Effector CD8-positive, alpha-beta T cell (primary cell): Measurements from ENCODE around the gene ERICH3.

Experiments
- DNase-seq: peaks from one replicate; lab custom pipeline; 2025; lab: John Stamatoyannopoulos, UW
- total RNA-seq, 4 experiments: gene quantifications; one replicate each; lab custom pipeline; 2026; lab: John Stamatoyannopoulos, UW

The ERICH3 gene
- 0 to 0.18 (median 0.09) reads per million in 4 experiments for total RNA-seq

DNA sequence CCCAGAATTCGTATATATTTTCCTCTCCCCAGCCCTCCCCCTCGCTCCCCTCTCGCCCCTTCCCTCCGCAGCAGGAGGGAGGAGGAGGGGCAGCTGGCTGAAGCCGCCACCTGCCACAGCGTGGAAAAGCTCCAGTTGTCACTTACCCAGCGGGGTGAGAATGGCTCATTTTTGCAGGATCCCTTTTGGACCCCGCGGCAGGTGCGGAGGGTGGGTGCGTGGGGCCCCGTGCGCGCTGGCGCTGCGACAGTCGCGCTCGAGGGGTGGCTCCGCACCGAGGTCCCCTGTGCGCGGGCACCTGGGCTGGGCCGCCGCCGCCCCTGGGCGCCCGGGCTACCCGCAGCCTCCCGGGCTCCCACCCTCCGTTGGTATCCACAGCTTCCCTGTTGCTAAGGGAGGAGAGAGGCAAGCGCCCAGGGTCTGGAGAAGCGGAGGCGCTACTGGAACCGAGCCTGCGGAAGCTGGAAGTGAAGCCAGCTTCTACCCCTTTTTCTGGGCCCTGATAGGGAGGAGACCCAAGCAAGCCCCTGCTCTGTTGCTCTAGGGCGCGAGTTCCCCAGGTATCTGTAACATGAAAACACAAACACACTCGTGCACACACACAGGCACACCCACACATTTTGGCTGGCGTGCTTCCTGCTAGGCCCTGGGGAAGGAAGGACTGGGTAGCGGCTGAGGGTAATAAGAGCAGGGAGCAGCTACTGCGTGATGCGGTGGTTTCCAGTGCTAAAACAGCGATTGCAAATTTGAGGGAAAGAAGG, at the start of gene ERICH3:
Gene ERICH3, minus strand, starts transcription at position 442 of the 761 bp plus-strand sequence. Its CDS starts 273 bp downstream, at position 169.
- DNase-seq = no peak

DNA sequence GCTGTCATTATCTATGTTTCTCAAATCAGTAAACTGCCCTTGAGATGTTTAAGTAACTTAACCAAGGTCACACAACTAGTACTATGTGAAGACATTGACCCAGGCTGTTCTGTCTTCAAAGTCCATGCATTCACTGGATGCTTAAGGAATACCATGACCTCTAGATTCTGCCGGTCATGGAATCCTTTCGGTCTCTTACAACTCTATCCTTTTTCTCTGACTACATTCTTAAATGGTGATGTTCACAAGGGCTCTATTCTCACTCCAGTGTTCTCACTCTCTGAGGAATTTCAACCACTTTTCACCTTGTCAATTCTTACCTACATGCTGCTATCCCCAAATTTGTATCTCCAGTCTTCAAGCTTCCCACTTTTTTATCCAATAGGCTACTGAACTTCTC, 44.0 kb upstream of the ERICH3 start:
- no peak for DNase-seq

DNA sequence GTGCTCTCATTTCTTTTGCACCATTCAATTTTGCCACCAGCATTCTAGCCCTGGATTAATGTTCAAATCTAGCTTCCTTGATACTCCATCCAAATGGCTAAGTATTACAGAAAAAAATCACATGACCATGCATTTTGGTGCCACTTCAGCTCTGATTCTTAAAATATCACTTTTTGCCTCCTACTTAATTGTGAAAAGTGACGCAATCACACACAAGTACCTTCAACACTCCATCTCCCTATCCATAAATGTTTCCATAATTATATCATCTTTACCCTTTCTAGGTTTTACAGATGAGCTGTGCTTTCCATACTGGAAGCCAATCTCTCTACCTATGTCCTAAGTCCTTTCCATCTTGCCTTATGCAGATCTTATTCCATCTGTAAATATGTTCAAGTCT, 43.2 kb upstream of the ERICH3 start:
- DNase-seq = no peak

DNA sequence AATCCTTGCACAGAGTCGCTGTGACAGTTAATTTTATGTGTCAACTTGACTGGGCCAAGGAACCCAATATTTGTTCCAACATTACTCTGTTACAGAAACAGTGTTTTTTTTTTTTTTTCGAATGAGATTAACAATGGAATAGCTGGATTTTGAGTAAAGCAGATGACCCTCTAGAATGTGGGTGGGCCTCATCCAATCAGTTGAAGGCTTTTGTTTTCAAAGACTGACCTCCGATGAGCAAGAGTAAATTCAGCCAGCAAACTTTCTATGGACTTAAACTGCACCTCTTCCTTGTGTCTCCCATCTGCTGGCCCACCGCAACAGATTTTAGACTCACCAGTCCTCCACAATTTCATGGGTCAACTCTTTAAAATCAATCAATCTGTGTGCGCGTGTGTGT, 42.2 kb upstream of the ERICH3 start:
- no peak for DNase-seq

GRCh38 chr1:74715236-74715502, 41.6 kb upstream of the ERICH3 start:
- DNase-seq = no peak

GRCh38 chr1:74714429-74715235, 41.0 kb upstream of the ERICH3 start:
- DNase-seq = no peak

- DNase-seq = no peak
Observed at GRCh38 chr1:74713849-74714248, 40.3 kb upstream of the ERICH3 start.

GRCh38 chr1:74712881-74713280, 39.3 kb upstream of the ERICH3 start:
- no peak for DNase-seq

- DNase-seq = no peak
Observed at GRCh38 chr1:74703386-74704182, 30.0 kb upstream of the ERICH3 start.

DNA sequence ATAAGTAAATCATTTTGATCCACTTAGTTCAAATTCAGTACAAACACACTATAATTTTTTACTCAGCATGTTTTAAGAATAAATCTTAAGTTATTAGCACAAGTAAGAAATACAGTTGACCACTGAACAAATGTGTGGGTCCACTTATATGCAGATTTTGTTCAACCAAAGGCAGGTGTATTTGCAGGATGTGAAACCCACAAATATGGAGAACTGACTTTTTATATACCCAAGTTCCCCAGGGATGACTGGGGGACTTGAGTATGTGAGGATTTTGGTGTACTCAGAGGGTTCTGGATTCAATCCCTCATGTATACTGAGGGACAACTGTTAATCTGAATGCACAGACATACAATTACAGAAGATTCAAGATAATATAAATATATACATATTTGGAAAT, 25.7 kb upstream of the ERICH3 start:
- no peak for DNase-seq

DNA sequence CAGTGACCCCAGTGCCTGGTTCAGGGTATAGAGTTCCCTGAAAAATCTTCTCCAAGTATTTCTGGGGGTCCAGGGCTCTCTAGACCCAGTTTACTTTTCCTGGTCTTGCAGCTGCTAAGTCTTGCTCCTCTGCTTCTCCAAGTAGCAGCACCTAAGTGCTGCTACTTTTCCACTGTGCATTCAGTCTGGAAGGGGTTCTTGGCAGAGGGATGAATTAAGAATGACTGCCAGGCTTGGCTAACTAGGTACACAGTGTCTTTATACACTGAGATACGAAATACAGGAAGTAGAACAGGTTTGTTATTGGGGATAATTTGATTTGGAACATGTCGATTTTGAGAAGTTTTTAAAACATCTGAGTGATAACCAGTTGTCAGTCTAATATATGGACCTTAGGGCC, 24.2 kb upstream of the ERICH3 start:
- no peak for DNase-seq

DNA sequence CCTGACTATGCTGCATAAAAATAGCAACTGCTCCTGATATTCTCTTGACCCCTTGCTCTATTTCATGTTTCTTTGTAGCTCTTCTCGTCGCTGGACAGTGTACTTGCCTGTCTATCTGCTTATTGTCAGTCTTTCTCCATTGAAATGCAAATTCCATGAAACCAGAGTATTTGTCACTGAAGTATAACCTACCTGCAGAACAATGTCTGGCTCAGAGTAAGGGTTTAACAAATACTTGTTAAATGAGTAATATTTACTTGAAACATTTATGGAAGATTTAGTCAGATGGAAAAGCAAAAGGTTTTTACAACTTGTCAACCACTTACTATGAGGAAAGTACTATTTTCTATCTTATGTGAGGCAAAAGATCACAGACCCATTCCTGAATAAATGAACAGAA, 19.9 kb upstream of the ERICH3 start:
- no peak for DNase-seq

GRCh38 chr1:74690909-74691308, 17.3 kb upstream of the ERICH3 start:
- no peak for DNase-seq

GRCh38 chr1:74690364-74690696, 16.7 kb upstream of the ERICH3 start:
- DNase-seq = no peak

DNA sequence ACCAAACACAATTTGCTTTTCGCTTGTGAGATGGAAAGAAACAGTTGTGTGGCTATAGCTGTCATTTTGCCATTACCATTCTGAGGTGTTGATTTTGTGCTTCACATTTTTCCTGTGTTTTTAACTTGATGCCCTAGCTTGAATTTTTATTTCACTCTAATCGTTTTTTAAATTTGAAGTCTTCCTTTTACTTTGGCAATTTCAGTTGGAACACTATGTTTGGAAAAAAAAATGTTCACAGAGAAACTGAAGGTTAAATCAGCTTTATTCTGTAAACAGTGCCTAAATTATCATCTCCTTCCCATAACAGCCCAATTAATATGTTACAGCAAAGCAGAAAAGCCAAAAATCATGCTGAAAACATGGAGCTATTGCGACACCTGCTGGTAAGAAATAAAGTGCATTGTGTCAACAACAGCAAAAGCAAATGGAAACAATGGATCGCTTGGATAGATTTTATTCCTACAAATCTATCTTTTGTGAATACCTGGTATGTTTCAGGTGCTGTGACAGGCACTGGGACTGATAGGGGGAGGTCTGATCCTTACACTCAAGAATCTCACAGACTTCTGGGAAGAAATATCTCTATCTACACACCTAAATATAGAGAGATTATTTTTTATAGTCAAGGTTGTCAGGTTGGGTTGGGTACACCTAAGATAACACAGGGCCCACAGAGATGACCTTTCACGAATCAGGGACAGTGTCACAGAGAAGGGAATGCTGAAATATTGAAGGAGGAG, 16.2 kb upstream of the ERICH3 start:
- DNase-seq = no peak

- DNase-seq = no peak
Observed at GRCh38 chr1:74686928-74687327, 13.3 kb upstream of the ERICH3 start.

DNA sequence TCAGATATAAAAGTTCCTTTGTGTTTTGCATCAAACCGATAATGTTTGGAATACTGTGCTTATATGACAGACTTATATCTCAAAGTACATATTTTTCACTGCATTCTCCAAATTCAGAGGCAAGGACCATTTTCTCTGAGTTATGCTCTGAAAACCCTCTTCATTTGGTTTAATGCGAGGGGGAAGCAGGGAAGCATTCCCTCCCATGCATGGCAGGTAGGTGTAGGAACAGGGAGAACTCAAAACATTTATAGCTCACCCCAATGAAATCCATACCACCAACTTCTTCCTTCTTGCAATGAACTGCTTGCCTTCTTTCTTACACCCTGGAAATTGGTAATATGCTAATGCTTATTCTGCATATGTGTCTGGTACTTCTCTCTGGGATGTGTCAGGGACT, 10.7 kb upstream of the ERICH3 start:
- DNase-seq = no peak

- DNase-seq = no peak
Observed at GRCh38 chr1:74683656-74684055, 10.1 kb upstream of the ERICH3 start.

DNA sequence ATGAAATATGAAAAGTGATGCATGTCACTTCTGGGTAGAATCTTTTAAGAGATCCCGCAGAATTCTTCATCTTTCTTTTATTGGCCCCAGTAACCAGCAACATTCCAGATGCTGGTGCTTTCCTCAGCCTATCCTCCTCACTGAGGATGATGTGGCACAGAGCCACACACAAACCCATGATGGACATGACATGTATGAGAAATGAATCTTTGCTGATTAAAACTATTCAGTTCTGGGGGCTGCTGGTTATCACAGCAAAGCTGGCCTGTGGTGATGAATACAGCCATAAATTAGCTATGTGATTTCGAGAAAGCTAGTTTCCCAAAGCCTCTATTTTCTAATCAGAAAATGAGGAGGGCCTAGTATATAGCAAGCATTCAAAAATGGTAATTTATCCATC, 8.3 kb upstream of the ERICH3 start:
- no peak for DNase-seq

GRCh38 chr1:74681449-74681848, 7.9 kb upstream of the ERICH3 start:
- no peak for DNase-seq

DNA sequence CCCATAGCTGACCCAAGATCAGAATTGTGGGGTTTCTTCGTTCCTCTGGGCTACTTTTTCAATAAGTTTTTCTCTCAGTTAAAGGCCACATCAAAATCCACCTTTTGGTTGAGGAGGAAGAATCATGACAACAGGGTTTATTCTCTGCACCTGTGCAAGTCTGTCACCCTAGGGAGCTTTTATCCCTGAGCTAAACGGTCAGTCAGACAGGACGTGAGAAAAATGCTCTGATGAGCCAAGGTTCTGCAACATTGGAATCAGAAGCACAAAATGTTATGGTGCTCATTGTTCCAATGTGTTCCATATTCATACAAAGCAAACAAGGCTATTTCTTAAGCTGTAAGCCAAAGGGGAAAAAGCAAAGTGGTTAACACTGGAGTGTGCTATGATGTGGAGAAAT, 7.4 kb upstream of the ERICH3 start:
- DNase-seq = no peak

- no peak for DNase-seq
Observed at GRCh38 chr1:74679811-74680210, 6.2 kb upstream of the ERICH3 start.
